Measurements from ENCODE around the gene NAALADL2.

DNA sequence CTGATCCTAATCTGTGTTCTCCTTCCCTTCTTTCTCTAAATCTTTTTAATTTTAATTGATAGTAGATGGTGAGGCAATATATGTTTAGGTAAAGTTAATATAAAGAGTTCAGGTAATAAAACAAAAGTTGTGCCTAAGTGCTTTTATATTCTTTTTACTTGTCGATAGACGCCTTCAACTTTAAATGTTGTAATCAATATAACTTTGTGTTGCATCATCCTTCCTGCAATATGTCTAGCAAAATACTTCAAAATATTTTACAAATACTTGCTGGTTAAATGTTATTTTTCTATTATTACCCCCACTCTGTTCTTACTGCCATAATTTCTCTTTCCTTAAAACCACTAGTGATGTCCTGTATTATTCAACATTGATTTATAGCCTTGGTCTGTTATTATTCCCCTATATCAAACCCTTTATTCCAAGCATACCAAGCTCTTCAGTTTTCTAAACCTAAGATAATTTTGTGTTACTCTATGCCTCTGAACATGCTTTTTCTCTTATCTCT is 92.4 kb downstream of the NAALADL2 start:
- TF ChIP-seq, protein P1, sequence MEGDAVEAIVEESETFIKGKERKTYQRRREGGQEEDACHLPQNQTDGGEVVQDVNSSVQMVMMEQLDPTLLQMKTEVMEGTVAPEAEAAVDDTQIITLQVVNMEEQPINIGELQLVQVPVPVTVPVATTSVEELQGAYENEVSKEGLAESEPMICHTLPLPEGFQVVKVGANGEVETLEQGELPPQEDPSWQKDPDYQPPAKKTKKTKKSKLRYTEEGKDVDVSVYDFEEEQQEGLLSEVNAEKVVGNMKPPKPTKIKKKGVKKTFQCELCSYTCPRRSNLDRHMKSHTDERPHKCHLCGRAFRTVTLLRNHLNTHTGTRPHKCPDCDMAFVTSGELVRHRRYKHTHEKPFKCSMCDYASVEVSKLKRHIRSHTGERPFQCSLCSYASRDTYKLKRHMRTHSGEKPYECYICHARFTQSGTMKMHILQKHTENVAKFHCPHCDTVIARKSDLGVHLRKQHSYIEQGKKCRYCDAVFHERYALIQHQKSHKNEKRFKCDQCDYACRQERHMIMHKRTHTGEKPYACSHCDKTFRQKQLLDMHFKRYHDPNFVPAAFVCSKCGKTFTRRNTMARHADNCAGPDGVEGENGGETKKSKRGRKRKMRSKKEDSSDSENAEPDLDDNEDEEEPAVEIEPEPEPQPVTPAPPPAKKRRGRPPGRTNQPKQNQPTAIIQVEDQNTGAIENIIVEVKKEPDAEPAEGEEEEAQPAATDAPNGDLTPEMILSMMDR (IDR thresholded peaks at IDR 0.05 in 4 of 5, conservative IDR thresholded peaks at IDR 0.05 in 1 of 5): no peak
- TF ChIP-seq POLR2A (IDR thresholded peaks at IDR 0.05): no peak

Data from gastrocnemius medialis (tissue), 4 donors.